IPS DF 4.7 (cell line): ENCODE data around the gene OXNAD1.
"Not testable (repeated sequence)": the region's sequence is repeated elsewhere in the genome, so short reads cannot be mapped to it uniquely, and the experiment has no call there.

Source experiments
- DNase-seq: peaks from one replicate; pipeline ENCODE4 v3.0.0-alpha.2; 2013; ENCODE audit warnings: low spot score; ENCODE audit errors: extremely low read depth

The OXNAD1 gene

GRCh38 chr3:16303037-16303575 lies 38.1 kb downstream of the OXNAD1 start:
- no peak for DNase-seq

- DNase-seq = no peak
These were observed 39.3 kb downstream of the OXNAD1 start for GRCh38 chr3:16304061-16305010.

GRCh38 chr3:16305111-16305541 lies 40.1 kb downstream of the OXNAD1 start:
- DNase-seq = no peak

- no peak for DNase-seq
These were observed 43.0 kb downstream of the OXNAD1 start for GRCh38 chr3:16307832-16308531.

- DNase-seq = no peak
These were observed 43.7 kb downstream of the OXNAD1 start for GRCh38 chr3:16308727-16309126.

- no peak for DNase-seq
These were observed 44.5 kb downstream of the OXNAD1 start for GRCh38 chr3:16309558-16309957.

GRCh38 chr3:16310486-16310885 lies 45.5 kb downstream of the OXNAD1 start:
- not testable (repeated sequence) for DNase-seq

- DNase-seq = no peak
These were observed 47.0 kb downstream of the OXNAD1 start for GRCh38 chr3:16311960-16312451.

GRCh38 chr3:16313886-16314645 lies 49.1 kb downstream of the OXNAD1 start:
- no peak for DNase-seq

GRCh38 chr3:16315623-16316022 lies 50.6 kb downstream of the OXNAD1 start:
- DNase-seq = no peak

- DNase-seq = no peak
These were observed 51.4 kb downstream of the OXNAD1 start for GRCh38 chr3:16316396-16316795.

GRCh38 chr3:16316847-16317560 lies 52.0 kb downstream of the OXNAD1 start:
- DNase-seq = no peak

- no peak for DNase-seq
These were observed 52.5 kb downstream of the OXNAD1 start for GRCh38 chr3:16317561-16317945.

- no peak for DNase-seq
These were observed 53.2 kb downstream of the OXNAD1 start for GRCh38 chr3:16318176-16318575.

- DNase-seq = no peak
These were observed 54.3 kb downstream of the OXNAD1 start for GRCh38 chr3:16319307-16319706.

- DNase-seq = no peak
These were observed 54.7 kb downstream of the OXNAD1 start for GRCh38 chr3:16319723-16320122.

- no peak for DNase-seq
These were observed 55.7 kb downstream of the OXNAD1 start for GRCh38 chr3:16320711-16321110.

- no peak for DNase-seq
These were observed 57.2 kb downstream of the OXNAD1 start for GRCh38 chr3:16322189-16322588.

GRCh38 chr3:16323737-16324136 lies 58.7 kb downstream of the OXNAD1 start:
- DNase-seq = no peak

- DNase-seq = no peak
These were observed 60.8 kb downstream of the OXNAD1 start for GRCh38 chr3:16325850-16326249.
